Heart left ventricle (tissue), 13 donors: ENCODE data around the gene ZNF664.

Experiments used
- CTCF ChIP-seq, 12 donors: fragments of 200-600 bp; sonication (generic) in 4 of 12; IDR thresholded peaks; one replicate each; pipeline versions ENCODE4 v1.5.0 to v1.8.0; 2018 to 2022; ENCODE audit warnings: antibody characterized with exemption in 12 of 12, mild to moderate bottlenecking in 5 of 12
- POLR2A ChIP-seq, 2 donors: fragments of 450-650 bp; IDR thresholded peaks; one replicate each; pipeline ENCODE4 v1.6.1; 2017; ENCODE audit warnings: antibody characterized with exemption in 2 of 2, mild to moderate bottlenecking in 2 of 2, moderate library complexity in 2 of 2
- donor health status: ischemic (EF 13 %, LVEDD 7.1; RV severe dilation, severe dysfunction).
- donor health status: DM: no; HTN: yes; CAD: no.
- donor health status: DM: no; HTN: no; CAD: no.
- donor health status: ischemic (EF 25% LVEDD 6.9; RV normal size, moderate dysfunction).
- donor health status: ischemic (EF 25% LVEDD 5.7; RV mildly dilated, moderate dysfunction).
- donor health status: ischemic (EF 35%, LVEDD 5.7; RV mildly dilated, moderate dysfunction).
- donor health status: nonischemic (EF 11% LVEDD 7.7; RV severe dilation, severe dysfunction).
- donor health status: DM: yes; HTN: yes; CAD: no.
- donor health status: PGD.
- donor health status: ischemic (EF 29% LVEDD 5.4; RV normal size, mild dysfunction).
- donor health status: nonischemic (EF 23%, LVEDD 6.1; RV moderate dilation, normal function).

GRCh38 chr12:124046456-124046740 lies 73.4 kb downstream of the ZNF664 start:
- TF ChIP-seq CTCF (IDR thresholded peaks at IDR 0.05) (no peak), POLR2A (IDR thresholded peaks at IDR 0.05) (no peak)
